T-helper 2 cell treated with Interferon-gamma antibody and Interleukin-4, amounts not matched to agents 5 μg/mL and 100 μg/mL, for 36 hours (primary cell): Measurements from ENCODE around the gene DAPL1.

Experiments used
- DNase-seq: peaks from one replicate; pipeline ENCODE4 v3.0.0; 2021; ENCODE audit warnings: low spot score
- H3K27ac Mint-ChIP-seq: one replicate; pipeline ENCODE4 v1.8.0; 2021; ENCODE audit warnings: mild to moderate bottlenecking, mixed read lengths
- H3K27me3 Mint-ChIP-seq: one replicate; pipeline ENCODE4 v1.8.0; 2021; ENCODE audit warnings: low read depth, mixed read lengths
- H3K36me3 Mint-ChIP-seq: one replicate; pipeline ENCODE4 v1.8.0; 2021; ENCODE audit warnings: low read depth, mixed read lengths
- H3K4me1 Mint-ChIP-seq: one replicate; pipeline ENCODE4 v1.8.0; 2021; ENCODE audit warnings: low read depth, mixed read lengths
- H3K4me3 Mint-ChIP-seq: one replicate; pipeline ENCODE4 v1.8.0; 2022; ENCODE audit warnings: mild to moderate bottlenecking, moderate library complexity, mixed read lengths
- H3K9me3 Mint-ChIP-seq: one replicate; pipeline ENCODE4 v1.8.0; 2021; ENCODE audit warnings: mixed read lengths

Gene DAPL1

GRCh38 chr2:158766524-158766923, 28.6 kb upstream of the DAPL1 start:
- Mint-ChIP-seq H3K27me3 (peaks cover 2% of the 10 kb centered on the region), H3K27ac (no peak overlapping the region), H3K4me3 (no peak overlapping the region), H3K9me3 (no peaks in the 10 kb centered on the region), H3K36me3 (no peaks in the 10 kb centered on the region), H3K4me1 (no peaks in the 10 kb centered on the region)
- no peak for DNase-seq

DNA sequence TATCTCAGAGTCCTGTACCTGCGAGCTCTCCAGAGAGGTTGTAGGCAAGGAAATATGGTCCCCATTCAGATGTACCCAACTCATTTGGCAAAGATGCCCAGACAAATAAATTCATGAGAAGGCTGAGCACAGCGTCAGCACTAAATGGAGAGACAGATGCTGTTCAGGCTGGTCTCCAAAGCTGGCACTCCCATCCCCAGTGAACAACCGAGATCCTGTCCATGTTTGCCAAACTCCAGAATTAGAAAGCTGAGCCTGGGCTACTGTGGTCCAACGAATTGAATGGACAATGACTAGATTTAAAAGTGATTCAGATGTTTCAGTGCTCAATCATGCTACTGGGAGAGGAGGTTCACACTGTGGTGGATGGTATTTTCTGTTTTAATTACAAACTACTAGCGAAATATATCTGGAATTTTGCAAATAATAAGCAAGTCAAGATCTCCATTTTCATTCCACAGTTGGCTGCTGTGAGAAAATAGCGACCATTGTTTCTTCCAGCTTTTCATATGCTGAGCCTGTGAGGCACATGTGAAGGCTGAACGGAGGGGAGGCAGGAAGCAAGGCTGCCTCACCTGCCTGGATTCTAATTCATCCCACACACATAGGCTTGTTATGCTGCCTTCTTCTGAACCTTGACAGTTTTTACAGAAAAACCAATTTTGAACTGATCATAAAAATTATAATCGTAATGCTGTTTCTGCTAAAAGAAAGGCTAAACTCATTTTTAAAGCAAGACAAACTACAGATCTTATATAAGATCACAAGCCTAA, 22.6 kb upstream of the DAPL1 start:
- DNase-seq, result no peak
- Mint-ChIP-seq H3K27me3 (peaks cover 2% of the 10 kb centered on the region), H3K4me1 (no peaks in the 10 kb centered on the region), H3K36me3 (no peaks in the 10 kb centered on the region), H3K27ac (no peak overlapping the region), H3K9me3 (no peaks in the 10 kb centered on the region), H3K4me3 (no peak overlapping the region)

DNA sequence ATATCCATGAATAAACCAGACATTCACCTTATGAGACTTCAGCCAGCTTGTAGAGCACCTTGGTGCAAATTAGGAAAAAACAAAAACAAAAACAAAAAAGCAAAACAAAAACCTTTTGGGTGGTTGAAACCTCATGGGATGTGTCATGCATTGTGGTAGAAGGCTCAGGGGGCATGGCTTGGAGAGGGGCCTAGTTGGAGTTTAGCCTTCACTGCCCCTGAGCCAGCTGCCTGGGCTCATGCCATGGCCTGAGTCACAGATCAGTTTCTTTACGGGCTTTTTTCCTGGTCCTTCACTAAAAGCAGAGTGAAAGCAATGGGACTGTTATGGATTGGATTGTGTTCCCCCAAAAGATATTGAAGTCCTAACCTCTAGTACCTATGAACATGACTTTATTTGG, 22.0 kb upstream of the DAPL1 start:
- Mint-ChIP-seq H3K27me3 (peaks cover 2% of the 10 kb centered on the region), H3K9me3 (no peaks in the 10 kb centered on the region), H3K4me3 (no peak overlapping the region), H3K4me1 (no peaks in the 10 kb centered on the region), H3K36me3 (no peaks in the 10 kb centered on the region), H3K27ac (no peak overlapping the region)
- no peak for DNase-seq

GRCh38 chr2:158774681-158775080, 20.4 kb upstream of the DAPL1 start:
- H3K36me3 Mint-ChIP-seq, result no peaks in the 10 kb centered on the region
- no peak overlapping the region for H3K27ac Mint-ChIP-seq
- no peak overlapping the region for H3K4me3 Mint-ChIP-seq
- H3K9me3 Mint-ChIP-seq, result no peaks in the 10 kb centered on the region
- no peaks in the 10 kb centered on the region for H3K27me3 Mint-ChIP-seq
- H3K4me1 Mint-ChIP-seq, result no peaks in the 10 kb centered on the region
- DNase-seq, result no peak

DNA sequence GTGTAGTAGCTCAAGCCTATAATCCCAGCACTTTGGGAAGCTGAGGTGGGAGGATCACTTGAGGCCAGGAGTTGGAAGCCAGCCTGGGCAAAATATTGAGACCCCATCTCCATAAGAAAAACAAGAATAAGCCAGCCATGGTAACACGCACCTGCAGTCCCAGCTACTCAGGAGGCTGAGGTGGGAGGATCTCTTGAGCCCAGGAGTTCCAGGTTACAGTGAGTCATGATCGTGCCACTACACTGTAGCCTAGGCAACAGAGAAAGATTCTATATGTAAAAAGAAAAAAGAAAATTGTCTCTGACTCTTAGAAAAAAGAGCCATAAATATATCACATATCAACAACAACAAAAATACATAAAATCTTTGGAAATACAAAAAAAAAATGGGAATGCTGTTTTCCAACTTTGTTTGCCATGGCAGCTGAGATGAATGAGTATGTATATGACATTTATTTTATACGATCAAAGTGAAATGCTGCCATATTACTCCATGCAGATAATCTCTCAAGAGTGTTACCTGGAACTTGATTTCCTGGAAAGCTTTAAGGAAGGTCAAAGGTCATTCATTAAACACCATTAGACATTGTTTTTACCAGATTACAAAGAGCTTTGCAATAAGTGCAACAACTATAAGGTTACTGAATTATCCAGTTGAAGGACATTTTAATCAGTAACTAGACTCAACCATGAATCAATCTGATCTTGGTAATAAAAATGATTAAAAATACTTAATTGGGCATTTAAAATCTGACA, 19.7 kb upstream of the DAPL1 start:
- Mint-ChIP-seq H3K4me1 (no peaks in the 10 kb centered on the region), H3K9me3 (no peaks in the 10 kb centered on the region), H3K27me3 (no peaks in the 10 kb centered on the region), H3K36me3 (no peaks in the 10 kb centered on the region), H3K27ac (no peak overlapping the region), H3K4me3 (no peak overlapping the region)
- no peak for DNase-seq

- Mint-ChIP-seq H3K9me3 (no peaks in the 10 kb centered on the region), H3K4me1 (no peaks in the 10 kb centered on the region), H3K36me3 (no peaks in the 10 kb centered on the region), H3K27ac (no peak overlapping the region), H3K4me3 (no peak overlapping the region), H3K27me3 (no peaks in the 10 kb centered on the region)
- no peak for DNase-seq
Measured at GRCh38 chr2:158776231-158776630, 18.9 kb upstream of the DAPL1 start.

- Mint-ChIP-seq H3K27me3 (no peaks in the 10 kb centered on the region), H3K36me3 (no peaks in the 10 kb centered on the region), H3K4me1 (no peaks in the 10 kb centered on the region), H3K4me3 (no peak overlapping the region), H3K27ac (no peak overlapping the region), H3K9me3 (no peaks in the 10 kb centered on the region)
- no peak for DNase-seq
Measured at GRCh38 chr2:158777077-158777476, 18.0 kb upstream of the DAPL1 start.

- Mint-ChIP-seq H3K4me3 (no peak overlapping the region), H3K27ac (no peak overlapping the region), H3K4me1 (no peaks in the 10 kb centered on the region), H3K27me3 (no peaks in the 10 kb centered on the region), H3K36me3 (no peaks in the 10 kb centered on the region), H3K9me3 (no peaks in the 10 kb centered on the region)
- DNase-seq, result no peak
Measured at GRCh38 chr2:158778243-158778642, 16.9 kb upstream of the DAPL1 start.

DNA sequence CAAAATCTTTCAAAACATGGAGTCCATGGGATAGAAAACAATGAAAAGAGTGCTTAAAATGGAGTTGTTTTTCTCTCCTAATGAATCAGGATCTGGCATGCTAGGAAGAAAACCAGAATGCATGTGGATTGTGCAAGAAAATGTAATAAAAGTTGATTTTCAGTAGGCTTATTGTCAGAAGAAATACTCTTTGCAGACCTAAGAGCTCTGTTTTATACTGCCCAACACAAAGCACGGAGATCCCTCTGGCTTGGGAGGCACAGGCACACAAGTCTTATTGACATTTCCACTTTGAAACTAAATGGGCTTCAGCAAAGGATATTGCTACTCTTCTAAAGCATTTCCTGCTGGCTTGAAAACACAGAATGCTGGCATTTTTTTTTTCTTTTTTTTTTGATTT, 15.5 kb upstream of the DAPL1 start:
- H3K4me1 Mint-ChIP-seq, result no peaks in the 10 kb centered on the region
- H3K36me3 Mint-ChIP-seq, result no peaks in the 10 kb centered on the region
- no peak for DNase-seq
- H3K27ac Mint-ChIP-seq, result no peak overlapping the region
- H3K27me3 Mint-ChIP-seq, result no peaks in the 10 kb centered on the region
- no peak overlapping the region for H3K4me3 Mint-ChIP-seq
- no peaks in the 10 kb centered on the region for H3K9me3 Mint-ChIP-seq

GRCh38 chr2:158781353-158781961, 13.7 kb upstream of the DAPL1 start:
- Mint-ChIP-seq H3K4me3 (no peak overlapping the region), H3K4me1 (no peaks in the 10 kb centered on the region), H3K27me3 (no peaks in the 10 kb centered on the region), H3K27ac (no peak overlapping the region), H3K36me3 (no peaks in the 10 kb centered on the region), H3K9me3 (no peaks in the 10 kb centered on the region)
- no peak for DNase-seq

DNA sequence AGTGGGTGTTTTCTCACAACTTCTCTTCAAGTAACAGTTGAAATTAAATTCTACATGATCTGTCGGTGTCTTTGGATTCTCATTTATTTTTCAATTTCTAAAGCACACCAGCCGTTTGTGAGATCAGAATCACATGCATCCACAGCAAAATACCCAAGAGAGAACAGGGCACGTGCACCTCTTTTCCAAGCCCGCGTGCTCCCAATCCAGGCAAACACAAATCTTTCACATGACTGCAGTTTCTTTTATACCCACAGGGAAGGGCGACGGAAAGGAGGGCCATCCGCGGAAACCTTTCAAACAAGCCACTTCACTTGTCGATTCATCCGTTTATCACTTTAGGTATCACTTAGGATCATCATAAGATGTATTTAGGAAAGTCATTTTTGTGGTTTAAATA, 13.0 kb upstream of the DAPL1 start:
- no peak overlapping the region for H3K27ac Mint-ChIP-seq
- H3K27me3 Mint-ChIP-seq, result no peaks in the 10 kb centered on the region
- no peak overlapping the region for H3K4me3 Mint-ChIP-seq
- no peaks in the 10 kb centered on the region for H3K4me1 Mint-ChIP-seq
- no peaks in the 10 kb centered on the region for H3K36me3 Mint-ChIP-seq
- DNase-seq, result no peak
- H3K9me3 Mint-ChIP-seq, result no peaks in the 10 kb centered on the region

DNA sequence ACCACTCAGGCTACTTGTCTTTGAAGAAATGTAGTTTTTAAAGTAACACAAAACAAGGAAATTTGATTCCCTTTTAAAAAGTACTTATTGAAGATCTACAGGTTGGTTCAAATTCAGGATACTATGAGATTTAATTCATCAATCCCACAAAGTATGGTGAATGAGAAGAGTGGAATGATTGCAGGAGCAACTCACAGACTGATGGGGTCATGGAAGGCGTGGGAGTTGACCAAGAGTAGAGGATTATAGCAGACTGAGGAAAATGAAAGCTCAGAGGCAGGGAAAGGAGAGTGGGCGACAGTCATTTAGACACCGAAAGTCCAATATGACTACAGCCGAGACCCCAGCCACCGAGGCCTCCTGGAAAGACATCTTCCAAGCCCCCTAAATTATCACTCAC, 12.5 kb upstream of the DAPL1 start:
- H3K9me3 Mint-ChIP-seq, result no peaks in the 10 kb centered on the region
- H3K27ac Mint-ChIP-seq, result no peak overlapping the region
- H3K36me3 Mint-ChIP-seq, result no peaks in the 10 kb centered on the region
- no peak for DNase-seq
- no peak overlapping the region for H3K4me3 Mint-ChIP-seq
- no peaks in the 10 kb centered on the region for H3K4me1 Mint-ChIP-seq
- H3K27me3 Mint-ChIP-seq, result no peaks in the 10 kb centered on the region

GRCh38 chr2:158783923-158784322, 11.2 kb upstream of the DAPL1 start:
- Mint-ChIP-seq H3K9me3 (no peaks in the 10 kb centered on the region), H3K27me3 (no peaks in the 10 kb centered on the region), H3K36me3 (no peaks in the 10 kb centered on the region), H3K4me3 (no peak overlapping the region), H3K4me1 (no peaks in the 10 kb centered on the region), H3K27ac (no peak overlapping the region)
- no peak for DNase-seq

GRCh38 chr2:158786897-158787296, 8.2 kb upstream of the DAPL1 start:
- Mint-ChIP-seq H3K4me1 (no peaks in the 10 kb centered on the region), H3K27me3 (no peaks in the 10 kb centered on the region), H3K9me3 (no peaks in the 10 kb centered on the region), H3K36me3 (no peaks in the 10 kb centered on the region), H3K27ac (no peak overlapping the region), H3K4me3 (no peak overlapping the region)
- no peak for DNase-seq
